NAMALWA (cell line): ENCODE measurements around the gene JAM3.
"Not testable (repeated sequence)": the region's sequence is repeated elsewhere in the genome, so short reads cannot be mapped to it uniquely, and the experiment has no call there.

Experiments
- DNase-seq: peaks from one replicate; pipeline ENCODE4 v3.0.0-alpha.2; 2015; ENCODE audit warnings: low spot score

The JAM3 gene

GRCh38 chr11:134101282-134101681 is 32.4 kb downstream of the JAM3 start:
- DNase-seq, result no peak

GRCh38 chr11:134110252-134110815 is 41.5 kb downstream of the JAM3 start:
- DNase-seq, result no peak

DNA sequence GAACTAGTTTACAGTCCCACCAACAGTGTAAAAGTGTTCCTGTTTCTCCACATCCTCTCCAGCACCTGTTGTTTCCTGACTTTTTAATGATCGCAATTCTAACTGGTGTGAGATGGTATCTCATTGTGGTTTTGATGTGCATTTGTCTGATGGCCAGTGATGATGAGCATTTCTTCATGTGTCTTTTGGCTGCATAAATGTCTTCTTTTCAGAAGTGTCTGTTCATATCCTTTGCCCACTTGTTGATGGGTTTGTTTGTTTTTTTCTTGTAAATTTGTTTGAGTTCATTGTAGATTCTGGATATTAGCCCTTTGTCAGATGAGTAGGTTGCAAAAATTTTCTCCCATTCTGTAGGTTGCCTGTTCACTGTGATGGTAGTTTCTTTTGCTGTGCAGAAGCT is 44.9 kb downstream of the JAM3 start:
- not testable (repeated sequence) for DNase-seq

DNA sequence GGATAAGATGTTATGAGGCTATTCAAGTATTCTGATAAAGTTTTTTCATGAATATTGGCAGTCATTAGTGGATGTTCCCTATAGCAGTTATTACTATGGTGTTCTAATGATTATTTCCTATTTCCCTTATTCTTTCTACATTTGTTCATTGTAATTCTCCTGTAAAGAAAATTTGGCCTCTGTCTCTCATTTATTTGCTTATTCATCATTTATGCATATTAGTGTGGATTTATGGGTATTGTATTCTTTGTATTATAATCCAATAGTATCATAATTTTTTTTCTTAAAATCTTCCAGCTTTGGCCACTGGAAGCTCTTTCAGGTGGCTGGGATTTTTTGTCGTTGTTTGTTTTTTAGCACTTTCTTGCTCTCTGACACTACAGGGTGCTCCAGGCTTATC is 47.3 kb downstream of the JAM3 start:
- DNase-seq, result no peak

- DNase-seq, result no peak
These were observed 49.1 kb downstream of the JAM3 start for GRCh38 chr11:134118006-134118405.

- DNase-seq, result no peak
These were observed 50.2 kb downstream of the JAM3 start for GRCh38 chr11:134119094-134119493.

- no peak for DNase-seq
These were observed 51.4 kb downstream of the JAM3 start for GRCh38 chr11:134120143-134120850.

GRCh38 chr11:134120921-134121526 is 52.2 kb downstream of the JAM3 start:
- no peak for DNase-seq

GRCh38 chr11:134124660-134125451 is 56.0 kb downstream of the JAM3 start:
- DNase-seq, result no peak

GRCh38 chr11:134125507-134125906 is 56.6 kb downstream of the JAM3 start:
- no peak for DNase-seq

DNA sequence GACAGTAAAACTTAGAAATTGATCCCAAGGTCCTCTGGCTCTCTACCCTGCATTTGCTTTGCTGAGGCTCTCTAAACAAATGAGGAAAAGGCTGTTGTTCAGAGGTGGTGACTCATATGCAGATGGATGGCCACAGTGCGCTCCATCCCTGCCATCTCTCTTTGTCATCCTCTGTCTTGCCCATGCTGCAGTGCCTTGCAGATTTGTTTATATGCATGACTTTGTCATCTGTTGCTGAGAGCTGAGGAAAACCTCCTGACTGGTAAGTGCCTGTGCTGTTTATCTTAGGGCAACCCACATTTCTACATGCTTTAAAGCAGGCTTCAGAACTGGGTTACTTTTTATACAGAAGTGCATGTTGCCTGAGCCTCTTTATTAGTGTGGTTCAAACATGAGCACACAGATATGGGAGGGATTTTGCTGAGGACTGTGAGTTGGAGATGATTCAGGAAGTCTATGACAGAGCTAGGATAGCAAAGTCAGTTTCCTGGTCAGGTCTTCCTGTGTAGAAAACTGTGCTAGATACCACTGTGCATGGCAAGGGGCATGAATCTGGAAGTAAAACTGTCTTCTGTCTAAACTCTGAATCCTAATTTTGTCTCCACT is 57.4 kb downstream of the JAM3 start:
- no peak for DNase-seq

- no peak for DNase-seq
These were observed 62.9 kb downstream of the JAM3 start for GRCh38 chr11:134131628-134132244.

GRCh38 chr11:134132808-134133207 is 63.9 kb downstream of the JAM3 start:
- no peak for DNase-seq

GRCh38 chr11:134134167-134134566 is 65.3 kb downstream of the JAM3 start:
- DNase-seq, result no peak

DNA sequence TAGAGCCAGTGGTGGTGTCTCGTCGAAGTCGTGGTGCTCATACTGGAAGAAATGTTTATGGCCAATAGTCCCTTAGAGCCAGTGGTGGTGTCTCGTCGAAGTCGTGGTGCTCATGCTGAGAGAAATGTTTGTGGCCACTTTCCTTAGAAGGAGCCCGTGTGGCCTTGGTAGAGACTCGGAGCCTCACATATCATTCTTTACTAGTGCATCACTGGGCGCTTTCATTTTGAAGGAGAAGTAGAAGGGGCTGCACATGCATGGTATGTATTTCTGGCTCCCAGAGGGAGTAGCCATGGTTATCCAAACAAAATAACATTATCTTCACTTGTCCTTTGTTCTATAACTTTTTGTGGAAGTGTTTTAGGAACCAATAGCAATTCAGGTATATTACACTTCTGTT is 69.5 kb downstream of the JAM3 start:
- DNase-seq, result no peak

- no peak for DNase-seq
These were observed 70.5 kb downstream of the JAM3 start for GRCh38 chr11:134139303-134139872.

GRCh38 chr11:134139873-134140331 is 71.0 kb downstream of the JAM3 start:
- DNase-seq, result peak; percentile 70

DNA sequence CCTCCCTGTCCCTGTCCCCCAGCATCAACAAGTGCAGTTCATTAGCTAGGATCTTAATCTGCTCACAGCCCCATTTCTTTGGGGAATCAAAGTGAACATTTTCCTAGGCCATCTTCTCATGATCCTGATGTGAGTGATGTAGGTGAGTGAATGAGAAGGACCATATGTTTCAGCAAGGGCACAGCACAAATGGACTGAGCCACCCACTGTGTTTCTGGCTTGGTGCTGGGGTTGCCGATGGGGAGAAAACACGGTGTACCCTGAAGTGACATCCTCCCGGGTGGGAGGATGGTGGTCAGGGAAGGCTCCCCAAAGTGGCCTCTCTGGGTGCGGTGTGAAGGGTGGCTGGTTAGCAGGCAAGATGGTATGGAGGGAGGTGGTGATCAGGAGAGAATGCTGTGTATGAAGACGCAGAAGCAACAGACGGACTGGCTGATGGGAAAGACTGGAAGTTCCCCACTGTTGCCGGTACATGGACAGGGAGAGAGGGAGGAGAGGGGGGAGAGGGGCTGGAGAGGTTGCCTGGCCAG is 72.2 kb downstream of the JAM3 start:
- no peak for DNase-seq

- no peak for DNase-seq
These were observed 73.7 kb downstream of the JAM3 start for GRCh38 chr11:134142536-134142935.

- DNase-seq, result no peak
These were observed 74.9 kb downstream of the JAM3 start for GRCh38 chr11:134143801-134144200.

DNA sequence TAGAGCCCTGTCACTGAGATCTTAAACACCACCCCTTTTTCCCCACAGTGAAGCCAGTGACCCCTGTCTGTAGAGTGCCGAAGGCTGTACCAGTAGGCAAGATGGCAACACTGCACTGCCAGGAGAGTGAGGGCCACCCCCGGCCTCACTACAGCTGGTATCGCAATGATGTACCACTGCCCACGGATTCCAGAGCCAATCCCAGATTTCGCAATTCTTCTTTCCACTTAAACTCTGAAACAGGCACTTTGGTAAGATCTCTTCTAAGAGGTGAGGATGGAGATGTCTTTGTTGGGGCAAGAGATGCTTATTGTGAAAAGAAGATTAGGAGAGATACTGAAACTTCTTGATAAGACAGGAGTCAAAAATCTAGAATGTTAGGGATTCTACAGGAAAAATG is 75.9 kb downstream of the JAM3 start:
- no peak for DNase-seq
